NCI-H345 treated with DMSO at 0.1 percent for 48 hours (cell line): Measurements from ENCODE around the gene TRAF4.
A peak's percentile ranks its signal among the peaks of the same experiment; 100 is the strongest.

Experiments used
- DNase-seq: peaks from one replicate; lab custom pipeline; 2025; ENCODE audit not compliant: unreplicated experiment; lab: John Stamatoyannopoulos, UW

Gene TRAF4

GRCh38 chr17:28745786-28746411, 2.1 kb downstream of the TRAF4 start:
- DNase-seq: no peak

- no peak for DNase-seq
Measured at GRCh38 chr17:28746611-28747050, 2.8 kb downstream of the TRAF4 start.

- no peak for DNase-seq
Measured at GRCh38 chr17:28747051-28747691, 3.4 kb downstream of the TRAF4 start.

- no peak for DNase-seq
Measured at GRCh38 chr17:28747801-28748750, 4.3 kb downstream of the TRAF4 start.

GRCh38 chr17:28748852-28749515, 5.2 kb downstream of the TRAF4 start:
- no peak for DNase-seq

- no peak for DNase-seq
Measured at GRCh38 chr17:28749516-28750177, 5.8 kb downstream of the TRAF4 start.

- peak; percentile 78 for DNase-seq
Measured at GRCh38 chr17:28750178-28751047, 6.6 kb downstream of the TRAF4 start.

- DNase-seq: no peak
Measured at GRCh38 chr17:28751600-28752366, 8.0 kb downstream of the TRAF4 start.

- no peak for DNase-seq
Measured at GRCh38 chr17:28755486-28755885, 11.7 kb downstream of the TRAF4 start.

- no peak for DNase-seq
Measured at GRCh38 chr17:28756049-28756804, 12.4 kb downstream of the TRAF4 start.

- DNase-seq: no peak
Measured at GRCh38 chr17:28758411-28759121, 14.8 kb downstream of the TRAF4 start.

- no peak for DNase-seq
Measured at GRCh38 chr17:28759256-28759865, 15.6 kb downstream of the TRAF4 start.

- DNase-seq: peak; percentile 58
Measured at GRCh38 chr17:28760601-28761562, 17.1 kb downstream of the TRAF4 start.

- no peak for DNase-seq
Measured at GRCh38 chr17:28763137-28763799, 19.5 kb downstream of the TRAF4 start.

GRCh38 chr17:28763804-28764266, 20.0 kb downstream of the TRAF4 start:
- DNase-seq: peak; percentile 30
